WTC11 (cell line): ENCODE results near the gene GTF2A1L. TPM values are rescaled to one million over a fixed set of nuclear protein-coding genes. Genes with fewer than 3 reads are reported as not detected.

Source experiments
- ATAC-seq: fragments of 200-7000 bp; cut with Tn5 transposase; 2 replicates; pipeline ENCODE4 v1.10.0; 2021; ENCODE audit warnings: mild to moderate bottlenecking, moderate library complexity
- CTCF ChIA-PET: fragments of 300-600 bp; sonication (Branson Sonifier 250); formaldehyde crosslinking; loops from one replicate; lab custom pipeline; 2021; ENCODE audit warnings: antibody characterized with exemption; lab: Charles Lee
- POLR2A ChIA-PET: fragments of 350-600 bp; sonication (Branson Sonifier 250); formaldehyde crosslinking; loops from one replicate; lab custom pipeline; 2021; ENCODE audit warnings: antibody characterized with exemption; lab: Charles Lee
- DNase-seq: peaks from one replicate; pipeline ENCODE4 v3.0.0; 2021; ENCODE audit warnings: low spot score
- H3K27ac Mint-ChIP-seq: 2 replicates; pipeline ENCODE4 v1.8.0; 2021; ENCODE audit warnings: mixed read lengths
- H3K27me3 Mint-ChIP-seq: 2 replicates; pipeline ENCODE4 v1.8.0; 2021; ENCODE audit warnings: low read depth, mild to moderate bottlenecking, moderate library complexity, mixed read lengths
- H3K36me3 Mint-ChIP-seq: 2 replicates; pipeline ENCODE4 v1.8.0; 2021; ENCODE audit warnings: mixed read lengths
- H3K4me1 Mint-ChIP-seq: 2 replicates; pipeline ENCODE4 v1.8.0; 2022; ENCODE audit warnings: mixed read lengths
- H3K4me3 Mint-ChIP-seq: 2 replicates; pipeline ENCODE4 v1.8.0; 2021; ENCODE audit warnings: mild to moderate bottlenecking, moderate library complexity, mixed read lengths
- H3K9me3 Mint-ChIP-seq: 2 replicates; pipeline ENCODE4 v1.8.0; 2021; ENCODE audit warnings: mixed read lengths
- ATF1 ChIP-seq: sonication (generic); formaldehyde crosslinking; IDR thresholded peaks from 2 replicates; pipeline ENCODE4 v1.8.1; 2023; ENCODE audit warnings: mild to moderate bottlenecking, moderate library complexity, missing genetic modification reagents
- CREB1 ChIP-seq: sonication (generic); formaldehyde crosslinking; IDR thresholded peaks from 2 replicates; pipeline ENCODE4 v1.8.0; 2023; ENCODE audit warnings: mild to moderate bottlenecking, missing genetic modification reagents
- ELF4 ChIP-seq: sonication (generic); formaldehyde crosslinking; IDR thresholded peaks from 2 replicates; pipeline ENCODE4 v1.8.1; 2022; ENCODE audit warnings: low read depth, mild to moderate bottlenecking, moderate library complexity, missing genetic modification reagents
- ETV6 ChIP-seq: sonication (generic); formaldehyde crosslinking; IDR thresholded peaks from 2 replicates; pipeline ENCODE4 v1.8.1; 2022; ENCODE audit warnings: mild to moderate bottlenecking, missing genetic modification reagents
- JAZF1 ChIP-seq: fragments of 250-450 bp; sonication (Bioruptor Pico); IDR thresholded peaks from 2 replicates; pipeline ENCODE4 v1.9.0; 2021; ENCODE audit warnings: moderate library complexity, mild to moderate bottlenecking, inconsistent platforms
- JUN ChIP-seq: sonication (generic); formaldehyde crosslinking; IDR thresholded peaks from 2 replicates; pipeline ENCODE4 v1.8.0; 2023; ENCODE audit warnings: mild to moderate bottlenecking, missing genetic modification reagents
- ZNF317 ChIP-seq: sonication (generic); formaldehyde crosslinking; IDR thresholded peaks from 2 replicates; pipeline ENCODE4 v1.8.1; 2023; ENCODE audit warnings: low read depth, mild to moderate bottlenecking, moderate library complexity, missing genetic modification reagents, borderline replicate concordance
- total RNA-seq: library from RNA; stranded (reverse); gene quantifications from 3 replicates; pipeline ENCODE4 v1.2.3, GENCODE V29; 2021
- TF ChIP-seq, protein P1 (sequence below): sonication (generic); formaldehyde crosslinking; IDR thresholded peaks from 2 replicates; pipeline ENCODE4 v1.8.0; 2022; ENCODE audit warnings: missing genetic modification reagents
- TF ChIP-seq, protein P2 (sequence below): sonication (generic); formaldehyde crosslinking; conservative IDR thresholded peaks from 2 replicates; pipeline ENCODE4 v1.8.1; 2022; ENCODE audit warnings: mild to moderate bottlenecking, missing genetic modification reagents
- TF ChIP-seq, protein P3 (sequence below): sonication (generic); formaldehyde crosslinking; IDR thresholded peaks from 2 replicates; pipeline ENCODE4 v1.8.1; 2022; ENCODE audit warnings: mild to moderate bottlenecking, moderate library complexity, missing genetic modification reagents
- TF ChIP-seq, protein P4 (sequence below): sonication (generic); formaldehyde crosslinking; conservative IDR thresholded peaks from 2 replicates; pipeline ENCODE4 v1.8.1; 2023; ENCODE audit warnings: mild to moderate bottlenecking, low read depth, missing genetic modification reagents, moderate library complexity
- TF ChIP-seq, protein P5 (sequence below): fragments of 250-450 bp; sonication (Bioruptor Pico); IDR thresholded peaks from 2 replicates; pipeline ENCODE4 v1.9.0; 2021; ENCODE audit warnings: mild to moderate bottlenecking, borderline replicate concordance
- TF ChIP-seq, protein P6 (sequence below): sonication (generic); formaldehyde crosslinking; IDR thresholded peaks from 2 replicates; pipeline ENCODE4 v1.8.0; 2022; ENCODE audit warnings: mild to moderate bottlenecking, missing genetic modification reagents

GTF2A1L gene
- total RNA-seq, 1 experiment from 2014 or later: not detected

DNA sequence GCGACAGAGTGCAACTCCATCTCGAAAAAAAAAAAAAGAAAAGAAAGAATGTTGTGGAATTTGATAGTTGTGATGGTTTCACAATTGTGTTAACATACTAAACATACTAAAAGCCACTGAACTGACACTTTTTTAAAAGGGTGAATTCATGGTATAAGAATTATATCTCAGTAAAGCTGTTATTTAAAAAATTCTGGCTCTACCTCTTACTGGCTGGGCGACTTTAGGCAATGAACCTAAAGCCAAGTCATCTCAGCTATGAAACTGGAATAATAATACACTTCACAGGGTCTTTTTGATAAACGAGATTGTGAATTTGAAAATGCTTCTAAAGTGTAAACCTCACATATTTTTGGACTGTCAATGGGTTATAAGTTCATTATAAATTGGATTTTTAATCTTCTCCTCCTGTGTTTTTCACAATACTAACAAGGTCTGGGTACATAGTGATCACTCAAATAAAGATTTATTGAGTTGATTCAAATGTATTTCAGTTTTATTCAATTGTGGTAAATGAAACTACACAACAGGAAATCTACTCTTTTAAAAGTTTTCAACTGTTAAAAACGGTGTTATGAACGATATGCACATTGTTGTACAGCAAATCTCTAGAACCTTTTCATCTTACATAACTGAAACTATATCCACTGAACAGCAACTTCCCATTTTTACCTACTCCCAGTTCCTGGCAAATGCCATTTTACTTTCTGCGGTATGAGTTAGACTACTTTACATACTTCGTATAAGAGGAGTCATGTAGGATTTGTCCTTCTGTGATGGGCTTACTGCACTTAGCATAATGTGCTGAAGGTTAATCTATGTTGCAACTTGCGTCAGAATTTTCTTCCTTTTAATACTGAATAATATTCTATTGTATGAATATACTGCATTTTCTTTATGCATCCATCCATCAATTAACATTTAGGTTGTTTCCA, 43.0 kb upstream of the GTF2A1L start (continued):
- TF ChIP-seq, protein P1, sequence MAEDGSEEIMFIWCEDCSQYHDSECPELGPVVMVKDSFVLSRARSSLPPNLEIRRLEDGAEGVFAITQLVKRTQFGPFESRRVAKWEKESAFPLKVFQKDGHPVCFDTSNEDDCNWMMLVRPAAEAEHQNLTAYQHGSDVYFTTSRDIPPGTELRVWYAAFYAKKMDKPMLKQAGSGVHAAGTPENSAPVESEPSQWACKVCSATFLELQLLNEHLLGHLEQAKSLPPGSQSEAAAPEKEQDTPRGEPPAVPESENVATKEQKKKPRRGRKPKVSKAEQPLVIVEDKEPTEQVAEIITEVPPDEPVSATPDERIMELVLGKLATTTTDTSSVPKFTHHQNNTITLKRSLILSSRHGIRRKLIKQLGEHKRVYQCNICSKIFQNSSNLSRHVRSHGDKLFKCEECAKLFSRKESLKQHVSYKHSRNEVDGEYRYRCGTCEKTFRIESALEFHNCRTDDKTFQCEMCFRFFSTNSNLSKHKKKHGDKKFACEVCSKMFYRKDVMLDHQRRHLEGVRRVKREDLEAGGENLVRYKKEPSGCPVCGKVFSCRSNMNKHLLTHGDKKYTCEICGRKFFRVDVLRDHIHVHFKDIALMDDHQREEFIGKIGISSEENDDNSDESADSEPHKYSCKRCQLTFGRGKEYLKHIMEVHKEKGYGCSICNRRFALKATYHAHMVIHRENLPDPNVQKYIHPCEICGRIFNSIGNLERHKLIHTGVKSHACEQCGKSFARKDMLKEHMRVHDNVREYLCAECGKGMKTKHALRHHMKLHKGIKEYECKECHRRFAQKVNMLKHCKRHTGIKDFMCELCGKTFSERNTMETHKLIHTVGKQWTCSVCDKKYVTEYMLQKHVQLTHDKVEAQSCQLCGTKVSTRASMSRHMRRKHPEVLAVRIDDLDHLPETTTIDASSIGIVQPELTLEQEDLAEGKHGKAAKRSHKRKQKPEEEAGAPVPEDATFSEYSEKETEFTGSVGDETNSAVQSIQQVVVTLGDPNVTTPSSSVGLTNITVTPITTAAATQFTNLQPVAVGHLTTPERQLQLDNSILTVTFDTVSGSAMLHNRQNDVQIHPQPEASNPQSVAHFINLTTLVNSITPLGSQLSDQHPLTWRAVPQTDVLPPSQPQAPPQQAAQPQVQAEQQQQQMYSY (CRISPR knock-in tag): no peak
- TF ChIP-seq JUN (no peak), CREB1 (CRISPR knock-in tag) (no peak)
- TF ChIP-seq, protein P2, sequence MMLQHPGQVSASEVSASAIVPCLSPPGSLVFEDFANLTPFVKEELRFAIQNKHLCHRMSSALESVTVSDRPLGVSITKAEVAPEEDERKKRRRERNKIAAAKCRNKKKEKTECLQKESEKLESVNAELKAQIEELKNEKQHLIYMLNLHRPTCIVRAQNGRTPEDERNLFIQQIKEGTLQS (CRISPR knock-in tag): no peak
- TF ChIP-seq, protein P3, sequence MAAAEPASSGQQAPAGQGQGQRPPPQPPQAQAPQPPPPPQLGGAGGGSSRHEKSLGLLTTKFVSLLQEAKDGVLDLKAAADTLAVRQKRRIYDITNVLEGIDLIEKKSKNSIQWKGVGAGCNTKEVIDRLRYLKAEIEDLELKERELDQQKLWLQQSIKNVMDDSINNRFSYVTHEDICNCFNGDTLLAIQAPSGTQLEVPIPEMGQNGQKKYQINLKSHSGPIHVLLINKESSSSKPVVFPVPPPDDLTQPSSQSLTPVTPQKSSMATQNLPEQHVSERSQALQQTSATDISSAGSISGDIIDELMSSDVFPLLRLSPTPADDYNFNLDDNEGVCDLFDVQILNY (CRISPR knock-in tag): no peak
- TF ChIP-seq, protein P4, sequence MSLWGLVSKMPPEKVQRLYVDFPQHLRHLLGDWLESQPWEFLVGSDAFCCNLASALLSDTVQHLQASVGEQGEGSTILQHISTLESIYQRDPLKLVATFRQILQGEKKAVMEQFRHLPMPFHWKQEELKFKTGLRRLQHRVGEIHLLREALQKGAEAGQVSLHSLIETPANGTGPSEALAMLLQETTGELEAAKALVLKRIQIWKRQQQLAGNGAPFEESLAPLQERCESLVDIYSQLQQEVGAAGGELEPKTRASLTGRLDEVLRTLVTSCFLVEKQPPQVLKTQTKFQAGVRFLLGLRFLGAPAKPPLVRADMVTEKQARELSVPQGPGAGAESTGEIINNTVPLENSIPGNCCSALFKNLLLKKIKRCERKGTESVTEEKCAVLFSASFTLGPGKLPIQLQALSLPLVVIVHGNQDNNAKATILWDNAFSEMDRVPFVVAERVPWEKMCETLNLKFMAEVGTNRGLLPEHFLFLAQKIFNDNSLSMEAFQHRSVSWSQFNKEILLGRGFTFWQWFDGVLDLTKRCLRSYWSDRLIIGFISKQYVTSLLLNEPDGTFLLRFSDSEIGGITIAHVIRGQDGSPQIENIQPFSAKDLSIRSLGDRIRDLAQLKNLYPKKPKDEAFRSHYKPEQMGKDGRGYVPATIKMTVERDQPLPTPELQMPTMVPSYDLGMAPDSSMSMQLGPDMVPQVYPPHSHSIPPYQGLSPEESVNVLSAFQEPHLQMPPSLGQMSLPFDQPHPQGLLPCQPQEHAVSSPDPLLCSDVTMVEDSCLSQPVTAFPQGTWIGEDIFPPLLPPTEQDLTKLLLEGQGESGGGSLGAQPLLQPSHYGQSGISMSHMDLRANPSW (CRISPR knock-in tag): no peak

DNA sequence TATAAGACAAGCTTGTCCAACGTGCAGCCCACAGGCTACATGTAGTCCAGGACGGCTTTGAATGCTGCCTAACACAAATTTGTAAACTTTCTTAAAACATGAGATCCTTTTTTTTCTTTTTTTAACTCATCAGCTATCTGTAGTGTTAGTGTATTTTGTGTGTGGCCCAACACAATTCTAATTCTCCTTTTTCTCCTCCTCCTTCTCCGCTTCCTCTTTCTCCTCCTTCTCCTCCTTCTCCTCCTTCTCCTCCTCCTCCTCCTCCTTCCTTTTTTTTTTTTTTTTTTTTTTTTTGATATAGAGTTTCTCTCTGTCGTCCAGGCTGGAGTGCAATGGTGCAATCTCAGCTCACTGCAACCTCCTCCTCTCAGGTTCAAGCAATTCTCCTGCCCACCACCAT, 39.3 kb upstream of the GTF2A1L start:
- Mint-ChIP-seq H3K4me3 (no peak overlapping the region), H3K27me3 (no peaks in the 10 kb centered on the region; the same call in 1 of the 2 replicates), H3K4me1 (no peaks in the 10 kb centered on the region)
- DNase-seq: no peak
- ATAC-seq: no peak
- CTCF ChIA-PET: no interaction called here
- TF ChIP-seq ATF1 (no peak), ZNF317 (no peak), ELF4 (no peak), JAZF1 (no peak), ETV6 (CRISPR knock-in tag) (no peak)
- TF ChIP-seq, protein P5, sequence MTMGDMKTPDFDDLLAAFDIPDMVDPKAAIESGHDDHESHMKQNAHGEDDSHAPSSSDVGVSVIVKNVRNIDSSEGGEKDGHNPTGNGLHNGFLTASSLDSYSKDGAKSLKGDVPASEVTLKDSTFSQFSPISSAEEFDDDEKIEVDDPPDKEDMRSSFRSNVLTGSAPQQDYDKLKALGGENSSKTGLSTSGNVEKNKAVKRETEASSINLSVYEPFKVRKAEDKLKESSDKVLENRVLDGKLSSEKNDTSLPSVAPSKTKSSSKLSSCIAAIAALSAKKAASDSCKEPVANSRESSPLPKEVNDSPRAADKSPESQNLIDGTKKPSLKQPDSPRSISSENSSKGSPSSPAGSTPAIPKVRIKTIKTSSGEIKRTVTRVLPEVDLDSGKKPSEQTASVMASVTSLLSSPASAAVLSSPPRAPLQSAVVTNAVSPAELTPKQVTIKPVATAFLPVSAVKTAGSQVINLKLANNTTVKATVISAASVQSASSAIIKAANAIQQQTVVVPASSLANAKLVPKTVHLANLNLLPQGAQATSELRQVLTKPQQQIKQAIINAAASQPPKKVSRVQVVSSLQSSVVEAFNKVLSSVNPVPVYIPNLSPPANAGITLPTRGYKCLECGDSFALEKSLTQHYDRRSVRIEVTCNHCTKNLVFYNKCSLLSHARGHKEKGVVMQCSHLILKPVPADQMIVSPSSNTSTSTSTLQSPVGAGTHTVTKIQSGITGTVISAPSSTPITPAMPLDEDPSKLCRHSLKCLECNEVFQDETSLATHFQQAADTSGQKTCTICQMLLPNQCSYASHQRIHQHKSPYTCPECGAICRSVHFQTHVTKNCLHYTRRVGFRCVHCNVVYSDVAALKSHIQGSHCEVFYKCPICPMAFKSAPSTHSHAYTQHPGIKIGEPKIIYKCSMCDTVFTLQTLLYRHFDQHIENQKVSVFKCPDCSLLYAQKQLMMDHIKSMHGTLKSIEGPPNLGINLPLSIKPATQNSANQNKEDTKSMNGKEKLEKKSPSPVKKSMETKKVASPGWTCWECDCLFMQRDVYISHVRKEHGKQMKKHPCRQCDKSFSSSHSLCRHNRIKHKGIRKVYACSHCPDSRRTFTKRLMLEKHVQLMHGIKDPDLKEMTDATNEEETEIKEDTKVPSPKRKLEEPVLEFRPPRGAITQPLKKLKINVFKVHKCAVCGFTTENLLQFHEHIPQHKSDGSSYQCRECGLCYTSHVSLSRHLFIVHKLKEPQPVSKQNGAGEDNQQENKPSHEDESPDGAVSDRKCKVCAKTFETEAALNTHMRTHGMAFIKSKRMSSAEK: no peak
- TF ChIP-seq, protein P6, sequence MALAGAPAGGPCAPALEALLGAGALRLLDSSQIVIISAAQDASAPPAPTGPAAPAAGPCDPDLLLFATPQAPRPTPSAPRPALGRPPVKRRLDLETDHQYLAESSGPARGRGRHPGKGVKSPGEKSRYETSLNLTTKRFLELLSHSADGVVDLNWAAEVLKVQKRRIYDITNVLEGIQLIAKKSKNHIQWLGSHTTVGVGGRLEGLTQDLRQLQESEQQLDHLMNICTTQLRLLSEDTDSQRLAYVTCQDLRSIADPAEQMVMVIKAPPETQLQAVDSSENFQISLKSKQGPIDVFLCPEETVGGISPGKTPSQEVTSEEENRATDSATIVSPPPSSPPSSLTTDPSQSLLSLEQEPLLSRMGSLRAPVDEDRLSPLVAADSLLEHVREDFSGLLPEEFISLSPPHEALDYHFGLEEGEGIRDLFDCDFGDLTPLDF: no peak
- TF ChIP-seq, all 79 proteins: peak for 0
- POLR2A ChIA-PET: no interaction called here
- Mint-ChIP-seq H3K36me3 (peaks cover 22% of the 10 kb centered on the region), H3K27ac (no peak overlapping the region), H3K9me3 (no peaks in the 10 kb centered on the region)
